NB4 (cell line): ENCODE data around the gene METTL4.

Experiments used
- MYC ChIP-seq: IDR thresholded peaks from 2 replicates; pipeline ENCODE4 v1.6.1; 2011; ENCODE audit warnings: low read depth, low read length
- POLR2A ChIP-seq: IDR thresholded peaks from 2 replicates; pipeline ENCODE4 v1.6.1; 2011; ENCODE audit warnings: mild to moderate bottlenecking; ENCODE audit not compliant: insufficient read length; ENCODE audit errors: extremely low read depth
- TF ChIP-seq, protein P1 (sequence below): IDR thresholded peaks from one replicate; pipeline ENCODE4 v1.5.1; 2012; ENCODE audit warnings: low read depth, low read length

GRCh38 chr18:2568129-2568528, 3.2 kb downstream of the METTL4 start:
- TF ChIP-seq, protein P1, sequence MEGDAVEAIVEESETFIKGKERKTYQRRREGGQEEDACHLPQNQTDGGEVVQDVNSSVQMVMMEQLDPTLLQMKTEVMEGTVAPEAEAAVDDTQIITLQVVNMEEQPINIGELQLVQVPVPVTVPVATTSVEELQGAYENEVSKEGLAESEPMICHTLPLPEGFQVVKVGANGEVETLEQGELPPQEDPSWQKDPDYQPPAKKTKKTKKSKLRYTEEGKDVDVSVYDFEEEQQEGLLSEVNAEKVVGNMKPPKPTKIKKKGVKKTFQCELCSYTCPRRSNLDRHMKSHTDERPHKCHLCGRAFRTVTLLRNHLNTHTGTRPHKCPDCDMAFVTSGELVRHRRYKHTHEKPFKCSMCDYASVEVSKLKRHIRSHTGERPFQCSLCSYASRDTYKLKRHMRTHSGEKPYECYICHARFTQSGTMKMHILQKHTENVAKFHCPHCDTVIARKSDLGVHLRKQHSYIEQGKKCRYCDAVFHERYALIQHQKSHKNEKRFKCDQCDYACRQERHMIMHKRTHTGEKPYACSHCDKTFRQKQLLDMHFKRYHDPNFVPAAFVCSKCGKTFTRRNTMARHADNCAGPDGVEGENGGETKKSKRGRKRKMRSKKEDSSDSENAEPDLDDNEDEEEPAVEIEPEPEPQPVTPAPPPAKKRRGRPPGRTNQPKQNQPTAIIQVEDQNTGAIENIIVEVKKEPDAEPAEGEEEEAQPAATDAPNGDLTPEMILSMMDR: no peak
- TF ChIP-seq POLR2A (no peak), MYC (no peak)
